Activated CD8-positive, alpha-beta memory T cell treated with anti-CD3 and anti-CD28 coated beads, Interleukin-2, amount 10 ng/mL, durations not matched to agents 7 days and 5 days (primary cell): ENCODE measurements around the gene EPX. TPM values are rescaled to one million over a fixed set of nuclear protein-coding genes. Genes with fewer than 3 reads are reported as not detected.

Experiments used
- ATAC-seq: fragments of 150-1000 bp; cut with Tn5 transposase; one replicate; pipeline ENCODE4 v1.10.0; 2021; ENCODE audit warnings: moderate library complexity
- CTCF ChIA-PET: fragments of 350-600 bp; sonication (Branson Sonifier 250); formaldehyde crosslinking; loops from one replicate; lab custom pipeline; 2021; ENCODE audit warnings: antibody characterized with exemption; lab: Charles Lee
- DNase-seq: peaks from one replicate; pipeline ENCODE4 v3.0.0-alpha.2; 2020
- H3K27ac Mint-ChIP-seq: one replicate; pipeline ENCODE4 v1.8.0; 2021; ENCODE audit warnings: mild to moderate bottlenecking, mixed read lengths
- H3K27me3 Mint-ChIP-seq: one replicate; pipeline ENCODE4 v1.8.0; 2021; ENCODE audit warnings: mixed read lengths
- H3K36me3 Mint-ChIP-seq: one replicate; pipeline ENCODE4 v1.8.0; 2021; ENCODE audit warnings: mild to moderate bottlenecking, mixed read lengths
- H3K4me1 Mint-ChIP-seq: one replicate; pipeline ENCODE4 v1.8.0; 2021; ENCODE audit warnings: mixed read lengths
- H3K4me3 Mint-ChIP-seq: one replicate; pipeline ENCODE4 v1.8.0; 2021; ENCODE audit warnings: mild to moderate bottlenecking, moderate library complexity, mixed read lengths
- H3K9me3 Mint-ChIP-seq: one replicate; pipeline ENCODE4 v1.8.0; 2022; ENCODE audit warnings: low read depth, mixed read lengths
- total RNA-seq, 2 experiments: library from RNA; stranded (reverse); gene quantifications; one replicate each; pipeline ENCODE4 v1.2.3, GENCODE V29; 2021

EPX gene
- total RNA-seq, 2 experiments from 2014 or later, result not detected

- CTCF ChIA-PET, result interaction anchor here (1.1 to 3.3 kb wide), 3 partner anchors 12 to 92 kb away, joined by 3 to 11 read pairs (median 5); no protein-coding TSS in a partner anchor
- H3K36me3 Mint-ChIP-seq, result no peaks in the 10 kb centered on the region
- no peak for ATAC-seq
- no peaks in the 10 kb centered on the region for H3K9me3 Mint-ChIP-seq
- peaks cover 58% of the 10 kb centered on the region for H3K27me3 Mint-ChIP-seq
- DNase-seq, result peak; percentile 38
- no peak overlapping the region for H3K27ac Mint-ChIP-seq
- peaks cover 24% of the 10 kb centered on the region for H3K4me1 Mint-ChIP-seq
- H3K4me3 Mint-ChIP-seq, result no peak overlapping the region
Measured at GRCh38 chr17:58252141-58252540, 59.6 kb downstream of the EPX start.

- no peaks in the 10 kb centered on the region for H3K36me3 Mint-ChIP-seq
- H3K27ac Mint-ChIP-seq, result no peak overlapping the region
- peaks cover 68% of the 10 kb centered on the region for H3K27me3 Mint-ChIP-seq
- DNase-seq (no peak), ATAC-seq (no peak)
- no peaks in the 10 kb centered on the region for H3K9me3 Mint-ChIP-seq
- H3K4me3 Mint-ChIP-seq, result no peak overlapping the region
- peaks cover 15% of the 10 kb centered on the region for H3K4me1 Mint-ChIP-seq
- CTCF ChIA-PET, result interaction anchor here (2.1 kb wide), 1 partner anchor 11 kb away, joined by 5 read pairs; no protein-coding TSS in a partner anchor
Measured at GRCh38 chr17:58253082-58253481, 60.6 kb downstream of the EPX start.

Other genes with a start within 250 kb of the EPX start
- gene CUEDC1, start 237.3 kb upstream of the EPX start, total RNA-seq, result not detected
- gene VEZF1, start 204.5 kb upstream of the EPX start, total RNA-seq, result 10 to 100 TPM; 33.2 to 37.6 TPM
- gene SRSF1, start 185.5 kb upstream of the EPX start, total RNA-seq, result 100 to 1,000 TPM; 365 to 418 TPM
- gene DYNLL2, start 109.3 kb upstream of the EPX start, total RNA-seq, result 10 to 100 TPM; 23.7 to 31.0 TPM
- gene OR4D1, start 44.3 kb upstream of the EPX start, total RNA-seq, result under 1 TPM; 0.12 to 0.29 TPM
- gene OR4D2, start 25.7 kb upstream of the EPX start, total RNA-seq, result not detected
- gene MKS1, start 26.5 kb downstream of the EPX start, total RNA-seq, result 10 to 100 TPM; 17.8 to 18.2 TPM
- gene LPO, start 45.9 kb downstream of the EPX start, total RNA-seq, result not detected
- gene MPO, start 88.2 kb downstream of the EPX start, total RNA-seq, result under 1 TPM in 1 of 2 experiments, not detected in 1; 0.09 TPM
- gene TSPOAP1, start 136.1 kb downstream of the EPX start, total RNA-seq, result 10 to 100 TPM; 25.6 to 66.3 TPM
- 100 to 1,000 TPM in 1 of 2 experiments, 10 to 100 TPM in 1; 63.3 to 127 TPM for gene SUPT4H1, start 159.5 kb downstream of the EPX start, total RNA-seq
- under 1 TPM; 0.23 to 0.52 TPM for gene RNF43, start 224.8 kb downstream of the EPX start, total RNA-seq